OCI-LY3 (cell line): ENCODE measurements around the gene COPZ2.

Experiments
- CTCF ChIP-seq: fragments of 200-600, 300-600 bp; sonication (generic); IDR thresholded peaks from 2 replicates; pipeline ENCODE4 v1.5.1; 2014; ENCODE audit warnings: antibody characterized with exemption, low read length, low read depth
- EZH2phosphoT487 ChIP-seq: fragments of 200-600 bp; shearing (Covaris generic); IDR thresholded peaks from 2 replicates; pipeline ENCODE4 v1.6.1; 2018; ENCODE audit warnings: antibody characterized with exemption, mixed run types, low read depth

DNA sequence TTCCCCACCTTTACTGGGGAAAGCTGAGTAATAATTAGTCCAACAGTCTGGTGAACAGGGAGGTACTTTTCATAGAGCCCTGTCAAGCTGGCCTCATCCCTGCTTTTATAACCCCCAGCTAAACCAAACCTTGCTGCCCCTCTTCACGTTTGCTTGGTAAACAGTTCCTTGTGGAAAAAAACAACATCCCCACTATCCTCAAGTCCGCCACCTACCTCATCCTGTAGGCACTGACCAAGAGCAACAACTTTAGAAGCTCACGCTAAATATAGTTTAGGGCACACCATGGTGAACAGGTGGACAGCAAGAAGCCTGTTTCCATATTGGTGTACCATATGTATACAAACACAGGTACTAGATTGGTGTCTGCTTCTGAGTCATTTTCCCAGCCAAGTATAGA, 27.0 kb upstream of the COPZ2 start:
- TF ChIP-seq CTCF (no peak), EZH2phosphoT487 (no peak)
